Fibroblast of peridontal ligament (primary cell): ENCODE data around the gene STK38L.
"Not testable (repeated sequence)": the region's sequence is repeated elsewhere in the genome, so short reads cannot be mapped to it uniquely, and the experiment has no call there.

Source experiments
- DNase-seq: peaks from one replicate; pipeline ENCODE4 v3.0.0-alpha.2; 2010; ENCODE audit errors: extremely low read depth

Gene STK38L

GRCh38 chr12:27226407-27226929, 17.6 kb upstream of the STK38L start:
- peak; percentile 7 for DNase-seq

- DNase-seq, result no peak
Observed at GRCh38 chr12:27229367-27229766, 14.7 kb upstream of the STK38L start.

GRCh38 chr12:27231374-27231773, 12.7 kb upstream of the STK38L start:
- not testable (repeated sequence) for DNase-seq

- no peak for DNase-seq
Observed at GRCh38 chr12:27233814-27234213, 10.3 kb upstream of the STK38L start.

GRCh38 chr12:27236498-27236897, 7.6 kb upstream of the STK38L start:
- DNase-seq, result peak; percentile 18

- peak; percentile 40 for DNase-seq
Observed at GRCh38 chr12:27237790-27238771, 6.0 kb upstream of the STK38L start.

- no peak for DNase-seq
Observed at GRCh38 chr12:27243006-27243405, 1.1 kb upstream of the STK38L start.

GRCh38 chr12:27244689-27245488, 803 bp downstream of the STK38L start:
- DNase-seq, result peak; percentile 60

GRCh38 chr12:27246141-27246540, 2.1 kb downstream of the STK38L start:
- peak; percentile 8 for DNase-seq

- peak; percentile 14 for DNase-seq
Observed at GRCh38 chr12:27246774-27247173, 2.7 kb downstream of the STK38L start.

GRCh38 chr12:27252934-27253333, 8.8 kb downstream of the STK38L start:
- no peak for DNase-seq

- no peak for DNase-seq
Observed at GRCh38 chr12:27253347-27253746, 9.3 kb downstream of the STK38L start.

- DNase-seq, result no peak
Observed at GRCh38 chr12:27255806-27256205, 11.7 kb downstream of the STK38L start.

- no peak for DNase-seq
Observed at GRCh38 chr12:27257104-27257843, 13.2 kb downstream of the STK38L start.

- DNase-seq, result peak; percentile 74
Observed at GRCh38 chr12:27260746-27261145, 16.7 kb downstream of the STK38L start.

GRCh38 chr12:27261866-27262265, 17.8 kb downstream of the STK38L start:
- no peak for DNase-seq

GRCh38 chr12:27270148-27270547, 26.1 kb downstream of the STK38L start:
- DNase-seq, result no peak

GRCh38 chr12:27271206-27271605, 27.1 kb downstream of the STK38L start:
- DNase-seq, result no peak

- DNase-seq, result no peak
Observed at GRCh38 chr12:27272373-27273028, 28.4 kb downstream of the STK38L start.

- DNase-seq, result no peak
Observed at GRCh38 chr12:27273114-27273513, 29.0 kb downstream of the STK38L start.

- DNase-seq, result no peak
Observed at GRCh38 chr12:27274706-27275105, 30.6 kb downstream of the STK38L start.
